Measurements from ENCODE around the gene PGA5. TPM values are rescaled to one million over a fixed set of nuclear protein-coding genes. Genes with fewer than 3 reads are reported as not detected.
"Not testable (repeated sequence)": the region's sequence is repeated elsewhere in the genome, so short reads cannot be mapped to it uniquely, and the experiment has no call there.

The PGA5 gene
- total RNA-seq = under 1 TPM in 2 of 6 experiments, not detected in 4; 0.20 to 1.00 TPM
- long read RNA-seq = 0 reads

DNA sequence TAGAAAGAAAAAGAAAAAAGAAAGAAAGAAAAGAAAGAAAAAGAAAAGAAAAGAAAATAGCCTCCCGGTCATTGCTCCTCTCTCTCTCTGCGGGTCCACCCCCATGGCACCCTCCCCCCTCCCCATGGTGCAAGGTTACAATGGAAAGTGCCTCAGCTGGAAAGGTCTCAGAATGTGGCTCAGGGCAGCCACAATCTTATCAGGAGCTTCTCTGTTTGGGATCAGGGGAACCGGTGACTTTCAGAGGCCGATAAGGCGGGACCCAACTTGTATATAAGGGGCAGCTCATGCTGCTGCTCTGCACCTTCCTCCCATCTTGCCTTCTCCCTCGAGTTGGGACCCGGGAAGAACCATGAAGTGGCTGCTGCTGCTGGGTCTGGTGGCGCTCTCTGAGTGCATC is at the start of gene PGA5:
Gene PGA5, plus strand, starts transcription at position 301 of the 400 bp plus-strand sequence. Its CDS starts 52 bp downstream, at position 353.
- intact Hi-C loops (cut with DNase I); H3K4me1 ChIP-seq; ATAC-seq: not testable (repeated sequence)

GRCh38 chr11:61193596-61193995 is 47.4 kb upstream of the PGA5 start:
- Histone ChIP-seq H3K4me3 (no peak overlapping the region), H3K9me3 (no peaks in the 10 kb centered on the region), H3K36me3 (no peaks in the 10 kb centered on the region), H3K27ac (no peak overlapping the region), H3K27me3 (no peaks in the 10 kb centered on the region), H3K4me1 (no peaks in the 10 kb centered on the region)
- WGBS (ENCODE audit: insufficient coverage, low coverage, low lambda C conversion rate, missing lambda C conversion rate) = 36% methylated on average over 10 of the region's 12 CpGs
- intact Hi-C loops (cut with DNase I) = no loop called here
- DNase-seq (no peak), ATAC-seq (peak in 1 of 4 donors; percentile 28)
- TF ChIP-seq POLR2A (IDR thresholded peaks at IDR 0.05) (no peak), CTCF (IDR thresholded peaks at IDR 0.05) (no peak)

More for the DNA sequence above, at the start of gene PGA5:
- not testable (repeated sequence) for H3K9me3 ChIP-seq, H3K4me3 ChIP-seq, H3K36me3 ChIP-seq, H3K27me3 ChIP-seq, H3K27ac ChIP-seq, DNase-seq
- WGBS (ENCODE audit: insufficient coverage, low coverage, low lambda C conversion rate, missing lambda C conversion rate) = no CpG with 5 or more reads among the region's 8 CpGs

GRCh38 chr11:61194169-61194671 is 46.8 kb upstream of the PGA5 start:
- no peak for DNase-seq
- intact Hi-C loops (cut with DNase I) = no loop called here
- Histone ChIP-seq H3K4me3 (no peak overlapping the region), H3K27ac (no peak overlapping the region), H3K36me3 (no peaks in the 10 kb centered on the region), H3K9me3 (no peaks in the 10 kb centered on the region), H3K4me1 (no peaks in the 10 kb centered on the region), H3K27me3 (no peaks in the 10 kb centered on the region)
- ATAC-seq = peak in 2 of 4 donors; percentile 21 to 36
- TF ChIP-seq CTCF (IDR thresholded peaks at IDR 0.05) (no peak), POLR2A (IDR thresholded peaks at IDR 0.05) (no peak)
- WGBS (ENCODE audit: insufficient coverage, low coverage, low lambda C conversion rate, missing lambda C conversion rate) = 53% methylated on average over 8 of the region's 12 CpGs

GRCh38 chr11:61194981-61195695 is 45.8 kb upstream of the PGA5 start:
- intact Hi-C loops (cut with DNase I) = no loop called here
- DNase-seq (no peak), ATAC-seq (no peak)
- no peak for TF ChIP-seq CTCF (IDR thresholded peaks at IDR 0.05)
- no peak for TF ChIP-seq POLR2A (IDR thresholded peaks at IDR 0.05)
- Histone ChIP-seq H3K9me3 (no peaks in the 10 kb centered on the region), H3K27me3 (no peaks in the 10 kb centered on the region), H3K4me3 (no peak overlapping the region), H3K4me1 (no peaks in the 10 kb centered on the region), H3K27ac (no peak overlapping the region), H3K36me3 (no peaks in the 10 kb centered on the region)
- 58% methylated on average over 6 of the region's 7 CpGs for WGBS (ENCODE audit: insufficient coverage, low coverage, low lambda C conversion rate, missing lambda C conversion rate)

DNA sequence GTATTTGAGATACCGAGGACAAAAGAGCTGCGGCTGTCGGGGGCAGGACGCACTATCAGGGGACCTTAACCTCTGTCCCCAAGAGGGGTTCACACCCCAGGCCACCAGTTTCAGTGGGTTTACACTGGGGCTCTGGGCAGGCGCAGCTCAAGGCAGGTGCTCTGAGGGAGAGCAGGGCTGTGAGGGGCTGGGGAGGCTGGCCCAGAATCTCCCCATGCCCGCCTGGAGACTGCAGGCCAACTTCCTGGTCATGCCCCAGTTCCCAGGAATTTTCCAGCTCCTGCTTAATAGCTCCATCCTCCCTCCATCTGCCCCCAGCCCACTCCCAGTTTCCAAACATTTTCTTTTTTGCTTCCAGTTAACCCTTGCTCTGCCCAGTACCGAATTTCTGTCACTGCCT is 45.3 kb upstream of the PGA5 start:
- no peak overlapping the region for H3K27ac ChIP-seq

More for the DNA sequence above, 45.3 kb upstream of the PGA5 start:
- Histone ChIP-seq H3K9me3 (no peaks in the 10 kb centered on the region), H3K36me3 (no peaks in the 10 kb centered on the region), H3K4me1 (no peaks in the 10 kb centered on the region), H3K4me3 (no peak overlapping the region), H3K27me3 (no peaks in the 10 kb centered on the region)
- TF ChIP-seq CTCF (IDR thresholded peaks at IDR 0.05) = no peak
- TF ChIP-seq POLR2A (IDR thresholded peaks at IDR 0.05) = no peak
- ATAC-seq (no peak), DNase-seq (no peak)
- WGBS (ENCODE audit: insufficient coverage, low coverage, low lambda C conversion rate, missing lambda C conversion rate) = 60% methylated on average over 1 of the region's 7 CpGs
- intact Hi-C loops (cut with DNase I) = no loop called here
